HG03135 (cell line): ENCODE data around the gene NPAS2.

Source experiments
- ATAC-seq: cut with Tn5 transposase; IDR thresholded peaks from one replicate; pipeline ENCODE4 v1.9.1; 2021; ENCODE audit warnings: mild to moderate bottlenecking, moderate library complexity; ENCODE audit not compliant: unreplicated experiment

NPAS2 gene

GRCh38 chr2:100793982-100794381 lies 26.0 kb upstream of the NPAS2 start:
- no peak for ATAC-seq

- no peak for ATAC-seq
These were observed 23.3 kb upstream of the NPAS2 start for GRCh38 chr2:100796499-100797100.

- ATAC-seq = no peak
These were observed 20.3 kb upstream of the NPAS2 start for GRCh38 chr2:100799686-100800085.

GRCh38 chr2:100800915-100801314 lies 19.0 kb upstream of the NPAS2 start:
- ATAC-seq = no peak

DNA sequence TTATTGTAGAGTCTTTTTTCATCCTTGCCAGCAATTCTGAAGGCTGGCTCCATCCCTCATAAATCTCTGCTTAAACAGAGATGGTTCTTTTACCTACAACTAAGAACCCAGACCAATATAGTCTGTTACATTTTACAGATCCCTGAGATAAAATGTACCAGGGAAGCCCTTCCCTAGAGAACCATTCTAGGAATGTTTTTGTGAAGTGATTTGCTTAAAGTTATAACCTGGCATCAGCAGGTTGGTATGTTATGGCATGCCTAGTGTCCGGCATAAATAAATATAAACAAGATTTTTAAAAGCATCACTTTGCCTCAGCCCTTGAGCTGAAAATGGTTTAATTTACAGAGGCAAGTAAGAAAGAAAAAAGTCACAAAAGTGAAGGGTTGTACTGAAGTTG lies 18.5 kb upstream of the NPAS2 start:
- ATAC-seq = no peak

GRCh38 chr2:100802066-100802465 lies 17.9 kb upstream of the NPAS2 start:
- ATAC-seq = no peak

DNA sequence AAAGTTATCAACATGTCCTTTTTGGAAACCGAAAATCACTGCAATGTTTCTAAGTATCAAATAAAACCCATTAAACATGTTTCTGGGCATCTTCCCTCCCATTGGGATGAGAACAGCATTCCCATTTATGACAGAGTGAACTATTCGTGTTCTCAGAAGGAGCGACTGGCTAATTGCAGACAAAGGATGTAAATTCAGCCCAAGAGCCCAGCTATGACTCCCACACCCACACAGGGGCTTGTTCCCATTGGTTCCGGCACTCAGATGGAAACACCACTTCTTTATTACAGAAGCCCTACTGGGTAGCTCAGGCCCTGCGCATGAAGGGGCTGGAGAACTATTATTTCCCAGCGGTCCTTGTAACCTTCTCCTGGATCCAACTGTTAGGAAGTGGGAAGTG lies 16.6 kb upstream of the NPAS2 start:
- no peak for ATAC-seq

- ATAC-seq = no peak
These were observed 13.4 kb upstream of the NPAS2 start for GRCh38 chr2:100806550-100806949.

GRCh38 chr2:100807707-100808106 lies 12.2 kb upstream of the NPAS2 start:
- ATAC-seq = no peak

GRCh38 chr2:100808582-100808981 lies 11.4 kb upstream of the NPAS2 start:
- no peak for ATAC-seq

DNA sequence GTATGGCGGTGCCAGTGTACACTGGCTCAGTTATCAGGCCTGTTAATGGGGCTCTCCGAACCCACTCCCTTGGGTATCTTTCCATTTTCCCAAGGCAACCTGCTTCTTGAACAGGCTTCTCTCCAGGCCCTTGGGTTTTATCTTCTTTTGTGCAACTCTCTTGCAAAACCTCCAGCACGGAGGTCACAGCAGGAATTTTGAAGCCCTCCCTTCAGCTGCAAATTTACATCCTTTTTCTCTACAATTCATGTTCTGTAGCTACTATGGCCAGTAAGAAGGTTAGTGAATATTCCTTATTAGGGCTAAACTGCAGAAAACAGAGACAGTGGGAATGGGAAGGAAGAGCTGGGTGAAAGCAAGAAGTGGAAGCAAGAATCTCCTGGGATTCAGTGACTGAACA lies 10.4 kb upstream of the NPAS2 start:
- no peak for ATAC-seq

GRCh38 chr2:100810603-100811145 lies 9.3 kb upstream of the NPAS2 start:
- no peak for ATAC-seq

- no peak for ATAC-seq
These were observed 7.8 kb upstream of the NPAS2 start for GRCh38 chr2:100812116-100812515.

DNA sequence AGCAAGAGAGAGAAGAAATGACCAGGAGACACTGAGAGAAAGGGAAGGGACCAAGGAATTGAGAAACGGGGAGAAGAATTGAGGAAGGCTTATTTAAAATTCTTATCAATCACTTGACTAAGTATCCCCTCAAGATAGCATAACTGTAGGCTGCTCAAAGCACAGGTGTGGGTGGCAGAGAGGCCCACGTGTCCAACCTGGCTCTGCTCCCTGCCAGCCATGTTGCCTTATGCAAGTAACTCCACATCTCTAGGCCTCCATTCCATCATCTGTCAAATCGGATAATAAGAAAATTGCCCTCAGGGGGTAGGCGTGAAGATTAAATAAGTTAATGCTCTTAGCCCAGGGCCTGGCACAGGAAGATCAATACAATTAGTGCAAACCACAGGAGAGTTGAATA lies 7.4 kb upstream of the NPAS2 start:
- no peak for ATAC-seq

DNA sequence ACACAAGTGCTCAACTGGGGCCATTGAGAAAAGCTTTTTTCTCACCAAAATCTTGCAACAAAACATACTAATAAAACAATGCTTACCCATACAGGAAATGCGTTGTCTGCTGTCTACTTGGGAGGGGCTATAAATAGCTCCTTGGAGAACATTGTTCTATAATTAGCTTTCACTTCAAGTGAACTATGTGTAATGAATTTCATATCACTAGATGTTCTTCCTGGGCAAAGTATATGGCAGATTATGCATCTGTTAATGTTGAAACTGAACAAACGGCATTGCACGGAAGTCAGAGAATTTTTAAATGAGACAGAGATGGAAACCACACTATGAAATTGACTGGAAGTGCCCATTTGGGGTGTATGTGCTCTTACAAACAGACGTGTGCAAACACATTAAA lies 6.4 kb upstream of the NPAS2 start:
- ATAC-seq = no peak

DNA sequence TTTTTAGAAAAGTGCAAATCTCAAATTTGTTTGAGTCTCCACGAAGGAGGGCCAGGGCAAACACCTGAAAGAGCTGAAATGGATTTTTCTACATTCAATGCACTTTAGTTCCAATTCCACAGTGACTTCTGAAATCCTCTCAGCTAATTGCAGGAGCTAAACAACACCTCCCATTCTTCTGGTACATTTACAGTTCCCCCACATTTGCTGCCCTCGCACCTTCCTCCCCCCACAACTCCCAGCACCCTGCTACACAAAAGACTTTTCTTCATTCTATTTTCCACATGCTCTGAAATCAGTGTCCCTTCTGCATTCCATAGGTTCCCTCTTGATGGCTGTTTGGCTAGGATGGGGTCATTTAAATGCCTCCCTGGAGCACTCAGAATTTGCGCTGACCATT lies 5.9 kb upstream of the NPAS2 start:
- no peak for ATAC-seq

DNA sequence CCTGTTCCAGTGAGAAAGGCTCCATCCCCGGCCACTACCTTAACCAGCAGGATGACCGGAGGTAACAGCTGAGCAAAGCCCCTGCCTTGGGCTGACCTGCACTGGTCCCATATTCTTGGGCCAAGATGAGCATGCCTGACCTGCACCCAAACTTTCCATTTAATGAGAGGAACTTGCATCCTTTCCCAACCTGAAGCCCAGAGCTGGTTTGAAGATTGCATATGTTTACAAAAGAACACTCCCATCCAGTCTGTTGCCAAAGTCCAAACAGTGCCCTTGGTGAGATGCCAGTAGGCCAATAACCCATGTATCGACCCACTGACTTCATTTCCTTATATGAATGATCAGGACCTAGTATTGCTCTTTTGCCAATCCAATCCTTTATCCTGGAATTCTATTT lies 5.5 kb upstream of the NPAS2 start:
- ATAC-seq = no peak

- ATAC-seq = no peak
These were observed 2.5 kb upstream of the NPAS2 start for GRCh38 chr2:100817388-100817985.

GRCh38 chr2:100818003-100818605 lies 1.8 kb upstream of the NPAS2 start:
- no peak for ATAC-seq

DNA sequence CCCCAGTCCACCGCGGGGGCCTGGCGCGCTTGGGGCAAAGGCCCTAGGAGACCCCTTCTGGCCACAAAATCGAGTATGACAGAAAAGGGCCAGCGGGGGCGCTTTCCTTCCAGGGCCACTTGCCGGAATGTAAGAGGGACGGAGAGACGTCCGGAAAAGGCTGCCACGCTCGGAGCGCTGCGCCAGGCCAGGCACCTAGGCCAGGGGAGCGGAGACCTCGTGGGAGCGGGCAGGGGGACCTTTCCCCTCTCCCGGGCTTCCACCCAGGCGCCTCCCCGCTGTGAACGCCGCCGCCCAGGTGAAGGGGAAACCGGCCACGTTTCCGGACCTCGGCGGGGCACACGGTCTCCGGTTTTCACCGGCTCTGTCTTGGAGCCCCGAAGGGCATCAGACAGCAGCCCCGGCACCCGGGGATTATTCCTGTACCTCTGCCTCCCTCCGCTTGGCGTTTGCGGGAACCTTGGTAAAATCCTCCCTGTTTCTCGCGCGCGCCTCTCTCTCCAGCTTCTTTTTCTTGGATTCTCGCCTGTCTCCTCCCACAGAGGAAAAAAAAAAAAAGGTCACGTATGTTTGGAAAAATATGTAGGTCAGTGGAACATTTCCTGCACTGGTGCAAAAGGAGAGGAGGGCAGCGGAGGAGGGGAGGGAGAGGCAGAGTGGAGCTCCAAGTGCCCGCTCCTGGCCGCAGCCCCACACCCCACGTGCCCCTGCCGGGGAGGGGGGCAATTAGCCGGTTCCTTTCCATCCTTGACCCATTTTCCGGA lies 1.2 kb upstream of the NPAS2 start:
- no peak for ATAC-seq

DNA sequence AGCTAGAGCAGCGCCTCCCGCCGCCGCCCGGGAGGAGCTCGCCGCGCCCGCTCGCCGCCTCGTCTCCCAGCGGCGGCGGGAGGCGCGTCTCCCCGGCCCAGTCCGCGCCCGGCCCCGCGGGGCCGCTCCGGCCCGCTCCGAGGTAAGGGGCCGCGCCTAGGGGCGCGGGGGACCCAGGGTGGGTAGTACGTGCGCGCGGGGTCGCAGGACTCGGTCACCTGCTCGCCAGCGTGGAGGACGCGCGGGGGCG lies 259 bp downstream of the NPAS2 start:
- no peak for ATAC-seq
